ENCODE data around the gene ZNF580. TPM values are rescaled to one million over a fixed set of nuclear protein-coding genes. Genes with fewer than 3 reads are reported as not detected.

ZNF580 gene
- total RNA-seq, 4 donors from 2014 or later: 4.8 to 69.8 (median 19.1) TPM

- intact Hi-C loops (cut with DNase I; ENCODE audit: low total_unique reads): no loop called here
- H3K4me1 ChIP-seq: peaks cover 7 to 14% of the 10 kb centered on the region in 2 donors
- DNase-seq: no peak
- H3K4me3 ChIP-seq: no peak overlapping the region
- H3K9me3 ChIP-seq: no peaks in the 10 kb centered on the region
- no peak overlapping the region for H3K27ac ChIP-seq
- no peaks in the 10 kb centered on the region for H3K27me3 ChIP-seq
- TF ChIP-seq POLR2A (IDR thresholded peaks at IDR 0.05) (no peak), CTCF (IDR thresholded peaks at IDR 0.05) (no peak)
- H3K36me3 ChIP-seq: no peaks in the 10 kb centered on the region
These were observed 40.6 kb downstream of the ZNF580 start for GRCh38 chr19:55681131-55682092.

GRCh38 chr19:55683449-55684261 lies 42.9 kb downstream of the ZNF580 start:
- DNase-seq: no peak
- no peak for TF ChIP-seq CTCF (IDR thresholded peaks at IDR 0.05)
- no peak for TF ChIP-seq POLR2A (IDR thresholded peaks at IDR 0.05)
- H3K4me1 ChIP-seq: no peaks in the 10 kb centered on the region
- no peak overlapping the region for H3K4me3 ChIP-seq
- no peaks in the 10 kb centered on the region for H3K36me3 ChIP-seq
- intact Hi-C loops (cut with DNase I; ENCODE audit: low total_unique reads): no loop called here
- no peaks in the 10 kb centered on the region for H3K9me3 ChIP-seq
- H3K27ac ChIP-seq: no peak overlapping the region
- no peaks in the 10 kb centered on the region for H3K27me3 ChIP-seq

GRCh38 chr19:55684946-55685681 lies 44.3 kb downstream of the ZNF580 start:
- DNase-seq: no peak
- no peak for TF ChIP-seq CTCF (IDR thresholded peaks at IDR 0.05)
- TF ChIP-seq POLR2A (IDR thresholded peaks at IDR 0.05): no peak
- intact Hi-C loops (cut with DNase I; ENCODE audit: low total_unique reads): no loop called here
- no peaks in the 10 kb centered on the region for H3K9me3 ChIP-seq
- no peaks in the 10 kb centered on the region for H3K36me3 ChIP-seq
- H3K4me1 ChIP-seq: no peaks in the 10 kb centered on the region
- no peak overlapping the region for H3K4me3 ChIP-seq
- no peak overlapping the region for H3K27ac ChIP-seq
- H3K27me3 ChIP-seq: no peaks in the 10 kb centered on the region

GRCh38 chr19:55685776-55686175 lies 45.0 kb downstream of the ZNF580 start:
- H3K36me3 ChIP-seq: no peaks in the 10 kb centered on the region
- H3K9me3 ChIP-seq: no peaks in the 10 kb centered on the region
- intact Hi-C loops (cut with DNase I; ENCODE audit: low total_unique reads): no loop called here
- no peak overlapping the region for H3K4me3 ChIP-seq
- no peak for DNase-seq
- H3K4me1 ChIP-seq: no peaks in the 10 kb centered on the region
- no peak overlapping the region for H3K27ac ChIP-seq
- H3K27me3 ChIP-seq: no peaks in the 10 kb centered on the region
- TF ChIP-seq POLR2A (IDR thresholded peaks at IDR 0.05): no peak
- TF ChIP-seq CTCF (IDR thresholded peaks at IDR 0.05): no peak

All from uterus (tissue), 4 donors.